Endothelial cell of umbilical vein (primary cell): ENCODE measurements around the gene KCTD16.

Source experiments
- EZH2 ChIP-seq: IDR thresholded peaks from 2 replicates; pipeline ENCODE4 v1.6.1; 2012; ENCODE audit warnings: borderline replicate concordance, low read depth, mild to moderate bottlenecking, moderate library complexity, low read length, inconsistent platforms; ENCODE audit not compliant: severe bottlenecking
- JUN ChIP-seq: IDR thresholded peaks from 2 replicates; pipeline ENCODE4 v1.6.1; 2011; ENCODE audit warnings: borderline replicate concordance, low read depth; ENCODE audit not compliant: insufficient read length, insufficient read depth
- MYC ChIP-seq: IDR thresholded peaks from one replicate; pipeline ENCODE4 v1.6.1; 2011; ENCODE audit warnings: mild to moderate bottlenecking, low read depth, low read length
- POLR2A ChIP-seq: IDR thresholded peaks from 2 replicates; pipeline ENCODE4 v1.6.1; 2012; ENCODE audit warnings: low read depth, mild to moderate bottlenecking, control low read depth, low read length
- POLR2AphosphoS5 ChIP-seq: IDR thresholded peaks from 2 replicates; pipeline ENCODE4 v1.6.1; 2012; ENCODE audit warnings: low read depth, mild to moderate bottlenecking, control low read depth, low read length, moderate library complexity; ENCODE audit not compliant: insufficient read depth
- TF ChIP-seq, protein P1 (sequence below), 2 donors: IDR thresholded peaks; 1 replicate in 1 of 2; 2 replicates in 1 of 2; pipeline ENCODE4 v1.5.1; 2011; ENCODE audit warnings: low read length in 2 of 2, mild to moderate bottlenecking in 2 of 2, moderate library complexity in 2 of 2, control low read depth in 1 of 2, inconsistent platforms in 1 of 2, low read depth in 1 of 2; ENCODE audit not compliant: insufficient read depth in 1 of 2; ENCODE audit errors: extremely low read depth in 1 of 2
- TF ChIP-seq, protein P2 (sequence below): IDR thresholded peaks from 2 replicates; pipeline ENCODE4 v1.6.1; 2011; ENCODE audit not compliant: insufficient read depth, insufficient read length

DNA sequence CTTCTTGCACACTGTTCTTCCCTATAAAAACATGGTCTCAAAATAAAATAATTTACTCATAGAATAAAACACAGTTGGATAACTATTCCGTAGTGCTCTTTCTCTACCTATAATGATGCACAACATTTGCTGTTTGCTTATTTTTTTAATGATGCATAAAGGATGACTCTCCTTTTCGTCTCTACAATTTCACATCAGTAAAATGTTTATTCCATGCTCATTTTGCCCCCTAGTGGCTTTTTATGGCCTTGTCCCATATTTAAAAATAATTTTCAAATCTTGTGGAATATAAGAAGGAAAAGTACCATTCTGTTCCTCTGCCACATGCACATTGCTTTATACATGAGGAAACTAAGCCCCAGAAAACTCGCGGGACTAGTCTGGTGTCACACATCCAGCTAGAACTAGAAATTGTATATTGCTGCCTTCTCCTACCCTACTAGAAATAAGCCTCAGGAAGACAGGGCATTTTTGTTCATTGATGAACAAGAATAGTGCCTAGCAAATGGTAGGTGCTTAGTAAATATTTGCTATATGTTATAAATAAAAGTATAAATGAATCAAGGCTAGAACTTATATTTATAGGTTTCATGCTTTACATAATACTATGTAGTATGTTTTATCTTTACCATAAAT lies 12.7 kb downstream of the KCTD16 start:
- TF ChIP-seq, protein P1, sequence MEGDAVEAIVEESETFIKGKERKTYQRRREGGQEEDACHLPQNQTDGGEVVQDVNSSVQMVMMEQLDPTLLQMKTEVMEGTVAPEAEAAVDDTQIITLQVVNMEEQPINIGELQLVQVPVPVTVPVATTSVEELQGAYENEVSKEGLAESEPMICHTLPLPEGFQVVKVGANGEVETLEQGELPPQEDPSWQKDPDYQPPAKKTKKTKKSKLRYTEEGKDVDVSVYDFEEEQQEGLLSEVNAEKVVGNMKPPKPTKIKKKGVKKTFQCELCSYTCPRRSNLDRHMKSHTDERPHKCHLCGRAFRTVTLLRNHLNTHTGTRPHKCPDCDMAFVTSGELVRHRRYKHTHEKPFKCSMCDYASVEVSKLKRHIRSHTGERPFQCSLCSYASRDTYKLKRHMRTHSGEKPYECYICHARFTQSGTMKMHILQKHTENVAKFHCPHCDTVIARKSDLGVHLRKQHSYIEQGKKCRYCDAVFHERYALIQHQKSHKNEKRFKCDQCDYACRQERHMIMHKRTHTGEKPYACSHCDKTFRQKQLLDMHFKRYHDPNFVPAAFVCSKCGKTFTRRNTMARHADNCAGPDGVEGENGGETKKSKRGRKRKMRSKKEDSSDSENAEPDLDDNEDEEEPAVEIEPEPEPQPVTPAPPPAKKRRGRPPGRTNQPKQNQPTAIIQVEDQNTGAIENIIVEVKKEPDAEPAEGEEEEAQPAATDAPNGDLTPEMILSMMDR (IDR thresholded peaks at IDR 0.05; ENCODE audit: extremely low read depth in 1 of 2, insufficient read depth in 1 of 2, low read depth in 1 of 2, low read length in 2 of 2) = peak; percentile 45 to 53
- TF ChIP-seq MYC = no peak
- no peak for TF ChIP-seq EZH2
- TF ChIP-seq, protein P2, sequence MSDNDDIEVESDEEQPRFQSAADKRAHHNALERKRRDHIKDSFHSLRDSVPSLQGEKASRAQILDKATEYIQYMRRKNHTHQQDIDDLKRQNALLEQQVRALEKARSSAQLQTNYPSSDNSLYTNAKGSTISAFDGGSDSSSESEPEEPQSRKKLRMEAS = no peak
- no peak for TF ChIP-seq POLR2AphosphoS5
- no peak for TF ChIP-seq POLR2A
- TF ChIP-seq JUN = no peak
